HG03108 (cell line): Measurements from ENCODE around the gene SIAE.

Experiments used
- ATAC-seq: cut with Tn5 transposase; IDR thresholded peaks from one replicate; pipeline ENCODE4 v1.9.1; 2021; ENCODE audit warnings: moderate library complexity; ENCODE audit not compliant: unreplicated experiment

The SIAE gene

DNA sequence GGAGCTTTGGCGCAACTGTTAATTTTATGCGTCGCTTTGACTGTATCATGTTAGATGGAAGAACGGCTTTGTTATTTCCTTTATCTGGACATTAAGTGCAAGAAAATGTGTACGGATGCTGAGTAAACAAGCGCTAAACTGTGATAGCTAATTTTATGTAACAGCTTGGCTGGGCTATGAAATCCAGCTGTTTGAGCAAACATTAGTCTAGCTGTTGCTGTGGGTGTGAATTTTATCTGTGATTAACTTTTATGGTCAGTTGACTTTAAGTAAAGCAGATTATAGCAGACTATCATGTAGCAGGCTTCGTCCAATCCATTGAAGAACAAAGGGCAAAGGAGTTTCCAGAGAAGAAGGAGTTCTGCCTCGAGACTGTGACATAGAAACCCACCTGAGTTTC lies 89.8 kb downstream of the SIAE start:
- ATAC-seq, result no peak
